ENCODE data around the gene MPRIP.

- TF ChIP-seq POLR2A (IDR thresholded peaks at IDR 0.05; ENCODE audit: low read depth, low read length) (no peak), POLR2AphosphoS5 (IDR thresholded peaks at IDR 0.05; ENCODE audit: low read depth, low read length) (no peak)
These were observed 76.1 kb downstream of the MPRIP start for GRCh38 chr17:17118399-17118798.
